Measurements from ENCODE around the gene BTBD9.

BTBD9 gene

GRCh38 chr6:38639498-38640215, at the start of gene BTBD9:
BTBD9 (minus strand) TSS chr6:38639929.
- no peak for TF ChIP-seq CTCF (IDR thresholded peaks at IDR 0.05; ENCODE audit: insufficient read depth, low read depth, low read length, missing control alignments)
- peak within 1 kb of the TSS; percentile 75 for H3K4me3 ChIP-seq (ENCODE audit: low read length)
- DNase-seq (ENCODE audit: low read depth) = peak; percentile 82

GRCh38 chr6:38688579-38689087, 48.9 kb upstream of the BTBD9 start:
- no peak for DNase-seq (ENCODE audit: low read depth)
- H3K4me3 ChIP-seq (ENCODE audit: low read length) = no peak overlapping the region
- TF ChIP-seq CTCF (IDR thresholded peaks at IDR 0.05; ENCODE audit: insufficient read depth, low read depth, low read length, missing control alignments) = no peak

GRCh38 chr6:38687549-38687948, 47.8 kb upstream of the BTBD9 start:
- no peak overlapping the region for H3K4me3 ChIP-seq (ENCODE audit: low read length)
- TF ChIP-seq CTCF (IDR thresholded peaks at IDR 0.05; ENCODE audit: insufficient read depth, low read depth, low read length, missing control alignments) = no peak
- DNase-seq (ENCODE audit: low read depth) = no peak

- DNase-seq (ENCODE audit: low read depth) = no peak
- no peak for TF ChIP-seq CTCF (IDR thresholded peaks at IDR 0.05; ENCODE audit: insufficient read depth, low read depth, low read length, missing control alignments)
- H3K4me3 ChIP-seq (ENCODE audit: low read length) = no peak overlapping the region
Observed at GRCh38 chr6:38687043-38687353, 47.3 kb upstream of the BTBD9 start.

- DNase-seq (ENCODE audit: low read depth) = no peak
Observed at GRCh38 chr6:38686270-38687042, 46.7 kb upstream of the BTBD9 start.

GRCh38 chr6:38684904-38685303, 45.2 kb upstream of the BTBD9 start:
- no peak overlapping the region for H3K4me3 ChIP-seq (ENCODE audit: low read length)
- no peak for DNase-seq (ENCODE audit: low read depth)
- TF ChIP-seq CTCF (IDR thresholded peaks at IDR 0.05; ENCODE audit: insufficient read depth, low read depth, low read length, missing control alignments) = no peak

More at GRCh38 chr6:38686270-38687042, 46.7 kb upstream of the BTBD9 start:
- H3K4me3 ChIP-seq (ENCODE audit: low read length) = no peak overlapping the region
- no peak for TF ChIP-seq CTCF (IDR thresholded peaks at IDR 0.05; ENCODE audit: insufficient read depth, low read depth, low read length, missing control alignments)
